DOHH2 (cell line): ENCODE data around the gene PADI3.

ENCODE experiments used
- H3F3A ChIP-seq: fragments of 200-600 bp; sonication (generic), shearing (Covaris generic); 2 replicates; pipeline ENCODE4 v1.6.0; 2016; ENCODE audit warnings: antibody characterized with exemption, mild to moderate bottlenecking; ENCODE audit not compliant: control insufficient read depth, insufficient read depth
- H3K27ac ChIP-seq: fragments of 200-600 bp; sonication (generic); 2 replicates; pipeline ENCODE4 v1.5.1; 2014; ENCODE audit warnings: low read depth, mild to moderate bottlenecking, low read length, moderate library complexity
- H3K27me3 ChIP-seq: fragments of 200-600 bp; sonication (generic); 2 replicates; pipeline ENCODE4 v1.6.1; 2014; ENCODE audit warnings: mild to moderate bottlenecking, low read length, mixed read lengths; ENCODE audit not compliant: control insufficient read depth
- H3K36me3 ChIP-seq: fragments of 200-600 bp; sonication (generic); 2 replicates; pipeline ENCODE4 v1.6.1; 2014; ENCODE audit warnings: mild to moderate bottlenecking, low read length, moderate library complexity, mixed read lengths; ENCODE audit not compliant: control insufficient read depth
- H3K4me1 ChIP-seq: fragments of 200-600 bp; sonication (generic); 2 replicates; pipeline ENCODE4 v1.6.1; 2014; ENCODE audit warnings: mild to moderate bottlenecking, low read length, mixed read lengths; ENCODE audit not compliant: control insufficient read depth
- H3K4me2 ChIP-seq: fragments of 200-600 bp; sonication (generic); 2 replicates; pipeline ENCODE4 v1.6.0; 2014; ENCODE audit warnings: mild to moderate bottlenecking, low read length, moderate library complexity
- H3K4me3 ChIP-seq: fragments of 200-600 bp; sonication (generic); 2 replicates; pipeline ENCODE4 v1.5.1; 2014; ENCODE audit warnings: mild to moderate bottlenecking, low read length, mixed read lengths
- H3K79me2 ChIP-seq: fragments of 200-600 bp; sonication (generic); 2 replicates; pipeline ENCODE4 v1.6.1; 2014; ENCODE audit warnings: mild to moderate bottlenecking, low read length, mixed read lengths; ENCODE audit not compliant: control insufficient read depth
- H3K9me2 ChIP-seq: fragments of 200-600 bp; sonication (generic); replicated peaks from 2 replicates; pipeline ENCODE4 v1.6.1; 2014; ENCODE audit warnings: mild to moderate bottlenecking, low read length, mixed read lengths; ENCODE audit not compliant: control insufficient read depth
- H3K9me3 ChIP-seq: fragments of 200-600 bp; sonication (generic); 2 replicates; pipeline ENCODE4 v1.6.1; 2014; ENCODE audit warnings: antibody characterized with exemption, low read length, mixed read lengths; ENCODE audit not compliant: control insufficient read depth, insufficient read depth
- H4K20me1 ChIP-seq: fragments of 200-600 bp; sonication (generic); 2 replicates; pipeline ENCODE4 v1.6.0; 2014; ENCODE audit warnings: low read depth, mild to moderate bottlenecking, antibody characterized with exemption, low read length, moderate library complexity; ENCODE audit not compliant: control insufficient read depth, insufficient read depth
- EZH2phosphoT487 ChIP-seq: fragments of 200-600 bp; sonication (generic); IDR thresholded peaks from 2 replicates; pipeline ENCODE4 v1.6.1; 2017; ENCODE audit warnings: borderline replicate concordance, mild to moderate bottlenecking, antibody characterized with exemption, low read length, moderate library complexity, mixed read lengths
- TF ChIP-seq, protein P1 (sequence below): fragments of 200-600 bp; sonication (generic); IDR thresholded peaks from one replicate; pipeline ENCODE4 v1.5.1; 2014; ENCODE audit warnings: antibody characterized with exemption, mild to moderate bottlenecking, low read depth, low read length; ENCODE audit not compliant: poor library complexity, severe bottlenecking

Gene PADI3

GRCh38 chr1:17263936-17264335, 15.0 kb downstream of the PADI3 start:
- peaks cover 5% of the 10 kb centered on the region for H3K27me3 ChIP-seq
- H3K27ac ChIP-seq: no peak overlapping the region
- no peaks in the 10 kb centered on the region for H4K20me1 ChIP-seq
- no peaks in the 10 kb centered on the region for H3K9me2 ChIP-seq
- H3K4me3 ChIP-seq: no peak overlapping the region
- H3K9me3 ChIP-seq: no peaks in the 10 kb centered on the region
- H3K4me2 ChIP-seq: no peak overlapping the region
- no peaks in the 10 kb centered on the region for H3K79me2 ChIP-seq
- H3K4me1 ChIP-seq: no peaks in the 10 kb centered on the region
- H3K36me3 ChIP-seq: no peaks in the 10 kb centered on the region
- H3F3A ChIP-seq: no peaks in the 10 kb centered on the region
- no peak for TF ChIP-seq EZH2phosphoT487
- TF ChIP-seq, protein P1, sequence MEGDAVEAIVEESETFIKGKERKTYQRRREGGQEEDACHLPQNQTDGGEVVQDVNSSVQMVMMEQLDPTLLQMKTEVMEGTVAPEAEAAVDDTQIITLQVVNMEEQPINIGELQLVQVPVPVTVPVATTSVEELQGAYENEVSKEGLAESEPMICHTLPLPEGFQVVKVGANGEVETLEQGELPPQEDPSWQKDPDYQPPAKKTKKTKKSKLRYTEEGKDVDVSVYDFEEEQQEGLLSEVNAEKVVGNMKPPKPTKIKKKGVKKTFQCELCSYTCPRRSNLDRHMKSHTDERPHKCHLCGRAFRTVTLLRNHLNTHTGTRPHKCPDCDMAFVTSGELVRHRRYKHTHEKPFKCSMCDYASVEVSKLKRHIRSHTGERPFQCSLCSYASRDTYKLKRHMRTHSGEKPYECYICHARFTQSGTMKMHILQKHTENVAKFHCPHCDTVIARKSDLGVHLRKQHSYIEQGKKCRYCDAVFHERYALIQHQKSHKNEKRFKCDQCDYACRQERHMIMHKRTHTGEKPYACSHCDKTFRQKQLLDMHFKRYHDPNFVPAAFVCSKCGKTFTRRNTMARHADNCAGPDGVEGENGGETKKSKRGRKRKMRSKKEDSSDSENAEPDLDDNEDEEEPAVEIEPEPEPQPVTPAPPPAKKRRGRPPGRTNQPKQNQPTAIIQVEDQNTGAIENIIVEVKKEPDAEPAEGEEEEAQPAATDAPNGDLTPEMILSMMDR: no peak

DNA sequence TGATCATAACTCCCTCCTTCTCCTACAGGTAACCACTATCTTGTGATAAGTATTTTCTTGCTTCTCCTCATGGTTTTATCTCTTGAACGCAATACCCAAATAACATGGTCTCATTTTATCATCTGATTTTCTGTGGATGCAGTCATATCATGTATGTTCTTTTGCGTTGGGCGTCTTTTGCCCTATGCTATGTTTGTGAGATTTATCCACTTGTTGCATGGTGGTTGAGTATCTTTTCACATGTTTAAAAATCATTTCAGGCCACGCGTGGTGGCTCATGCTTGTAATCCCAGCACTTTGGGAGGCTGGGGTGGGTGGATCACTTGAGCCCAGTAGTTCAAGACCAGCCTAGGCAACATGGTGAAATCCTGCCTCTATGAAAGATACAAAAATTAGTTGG, 15.6 kb downstream of the PADI3 start:
- no peaks in the 10 kb centered on the region for H3K79me2 ChIP-seq
- no peaks in the 10 kb centered on the region for H3K9me2 ChIP-seq
- no peak overlapping the region for H3K4me2 ChIP-seq
- no peaks in the 10 kb centered on the region for H3K36me3 ChIP-seq
- no peaks in the 10 kb centered on the region for H3K9me3 ChIP-seq
- no peak for TF ChIP-seq EZH2phosphoT487
- TF ChIP-seq, protein P1: no peak
- no peaks in the 10 kb centered on the region for H4K20me1 ChIP-seq
- no peak overlapping the region for H3K27ac ChIP-seq
- peaks cover 5% of the 10 kb centered on the region for H3K27me3 ChIP-seq
- no peak overlapping the region for H3K4me3 ChIP-seq
- no peaks in the 10 kb centered on the region for H3F3A ChIP-seq
- H3K4me1 ChIP-seq: no peaks in the 10 kb centered on the region

DNA sequence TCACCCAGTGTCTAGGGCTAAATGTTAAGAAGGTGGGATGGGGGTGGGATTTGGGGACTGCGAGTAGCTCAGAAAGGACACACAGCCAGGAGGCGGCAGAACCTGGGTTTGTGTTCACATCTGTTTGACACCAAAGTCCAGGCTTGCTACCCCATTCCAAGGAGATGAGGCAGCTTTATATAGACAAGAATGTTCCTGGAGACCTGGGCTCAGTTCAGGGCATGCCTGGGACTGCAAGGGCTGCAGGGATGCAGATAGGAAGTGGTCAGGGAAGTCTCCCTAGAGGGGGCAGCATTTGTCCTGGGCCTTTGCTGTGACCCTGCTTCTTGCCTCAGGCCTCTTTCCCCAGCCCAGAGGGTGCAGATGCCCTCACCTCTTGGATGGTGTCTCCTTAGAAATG, 16.3 kb downstream of the PADI3 start:
- Histone ChIP-seq H3K79me2 (no peaks in the 10 kb centered on the region), H3K27me3 (peaks cover 5% of the 10 kb centered on the region), H3K4me1 (no peaks in the 10 kb centered on the region), H4K20me1 (no peaks in the 10 kb centered on the region), H3K27ac (no peak overlapping the region), H3F3A (no peaks in the 10 kb centered on the region), H3K9me2 (no peaks in the 10 kb centered on the region), H3K36me3 (no peaks in the 10 kb centered on the region), H3K9me3 (no peaks in the 10 kb centered on the region), H3K4me3 (no peak overlapping the region), H3K4me2 (no peak overlapping the region)
- TF ChIP-seq, protein P1: no peak
- no peak for TF ChIP-seq EZH2phosphoT487

DNA sequence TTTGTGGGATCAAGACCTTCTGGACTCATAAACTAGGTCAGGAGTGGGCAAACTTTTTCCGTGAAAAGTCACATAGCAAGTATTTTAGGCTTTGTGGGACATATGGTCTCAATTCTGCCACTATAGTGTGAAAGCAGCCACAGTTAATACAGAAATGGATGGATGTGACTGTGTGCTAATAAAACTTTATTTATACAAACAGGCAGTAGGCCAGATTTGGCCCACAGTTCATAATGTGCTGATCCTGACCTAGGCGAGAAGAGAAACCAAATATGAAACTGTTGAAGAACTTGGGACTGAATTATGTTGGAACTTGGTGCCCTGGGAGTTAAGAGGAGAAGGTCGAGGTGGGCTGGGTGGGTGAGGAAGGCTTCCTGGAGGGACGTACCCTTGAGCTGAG, 17.1 kb downstream of the PADI3 start:
- Histone ChIP-seq H3F3A (no peaks in the 10 kb centered on the region), H3K4me2 (no peak overlapping the region), H3K36me3 (no peaks in the 10 kb centered on the region), H3K9me3 (no peaks in the 10 kb centered on the region), H3K27me3 (peaks cover 5% of the 10 kb centered on the region), H3K4me1 (no peaks in the 10 kb centered on the region), H3K79me2 (no peaks in the 10 kb centered on the region), H3K9me2 (no peaks in the 10 kb centered on the region), H3K4me3 (no peak overlapping the region), H4K20me1 (no peaks in the 10 kb centered on the region), H3K27ac (no peak overlapping the region)
- TF ChIP-seq, protein P1: no peak
- no peak for TF ChIP-seq EZH2phosphoT487
